Calu3 (cell line): ENCODE data around the gene VBP1. TPM values are rescaled to one million over a fixed set of nuclear protein-coding genes. Genes with fewer than 3 reads are reported as not detected.
A peak's percentile ranks its signal among the peaks of the same experiment; 100 is the strongest.

Source experiments
- BruUV-seq: library from RNA; stranded (reverse); fragments of 400-500 nt; replicated peaks from 2 replicates; lab custom pipeline; 2021; lab: Mats Ljungman, UMichigan
- CTCF ChIA-PET: fragments of 300-600 bp; sonication (Branson Sonifier 250); formaldehyde crosslinking; loops from one replicate; lab custom pipeline; 2022; ENCODE audit warnings: antibody characterized with exemption; lab: Charles Lee
- DNase-seq: peaks from one replicate; pipeline ENCODE4 v3.0.0; 2022
- H3K27ac Mint-ChIP-seq: one replicate; pipeline ENCODE4 v1.8.0; 2022; ENCODE audit warnings: mixed read lengths; ENCODE audit not compliant: unreplicated experiment
- H3K27me3 Mint-ChIP-seq: one replicate; pipeline ENCODE4 v1.8.0; 2022; ENCODE audit warnings: mixed read lengths; ENCODE audit not compliant: unreplicated experiment
- H3K36me3 Mint-ChIP-seq: one replicate; pipeline ENCODE4 v1.8.0; 2022; ENCODE audit warnings: mild to moderate bottlenecking, moderate library complexity, mixed read lengths; ENCODE audit not compliant: insufficient read depth, unreplicated experiment
- H3K4me1 Mint-ChIP-seq: one replicate; pipeline ENCODE4 v1.8.0; 2022; ENCODE audit warnings: mild to moderate bottlenecking, low read depth, mixed read lengths; ENCODE audit not compliant: unreplicated experiment
- H3K4me3 Mint-ChIP-seq: one replicate; pipeline ENCODE4 v1.8.0; 2022; ENCODE audit warnings: mild to moderate bottlenecking, low read depth, moderate library complexity, mixed read lengths; ENCODE audit not compliant: unreplicated experiment
- H3K9me3 Mint-ChIP-seq: one replicate; pipeline ENCODE4 v1.8.0; 2022; ENCODE audit warnings: low read depth, mixed read lengths; ENCODE audit not compliant: unreplicated experiment
- intact Hi-C: fragments of 100-400 bp; cut with micrococcal nuclease; formaldehyde crosslinking; loops from one replicate; pipeline ENCODE4 v1.10.0; 2022; ENCODE audit not compliant: unreplicated experiment
- total RNA-seq: library from RNA; stranded (reverse); gene quantifications from 2 replicates; pipeline ENCODE4 v1.2.3, GENCODE V29; 2022
- TF ChIP-seq, protein P1 (sequence below): fragments of 200-600 bp; IDR thresholded peaks from one replicate; pipeline ENCODE4 v1.8.0; 2022; ENCODE audit warnings: antibody characterized with exemption; ENCODE audit not compliant: unreplicated experiment

VBP1 gene
- total RNA-seq, 1 experiment from 2014 or later = 56.3 TPM

DNA sequence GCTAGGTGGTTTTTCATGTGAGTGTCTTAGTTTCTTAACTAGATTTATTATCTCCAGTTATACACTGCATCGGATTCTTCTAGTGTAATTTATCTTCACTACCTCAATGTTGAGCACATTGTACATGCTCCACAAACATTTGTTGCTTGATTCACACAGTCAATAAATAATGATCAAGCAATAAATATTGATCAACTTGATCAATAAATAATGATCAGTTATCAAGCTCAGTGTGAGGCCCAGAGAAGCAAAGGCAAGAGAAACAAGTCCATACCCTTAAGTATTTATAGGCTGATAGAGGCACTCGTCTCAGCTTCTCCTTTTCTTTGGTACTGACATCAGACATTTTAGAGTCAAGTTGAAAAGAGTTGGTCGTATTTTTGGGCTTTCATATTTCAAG, 5.1 kb upstream of the VBP1 start:
- H3K4me3 Mint-ChIP-seq = no peak overlapping the region
- no TSS peak for BruUV-seq
- TF ChIP-seq, protein P1, sequence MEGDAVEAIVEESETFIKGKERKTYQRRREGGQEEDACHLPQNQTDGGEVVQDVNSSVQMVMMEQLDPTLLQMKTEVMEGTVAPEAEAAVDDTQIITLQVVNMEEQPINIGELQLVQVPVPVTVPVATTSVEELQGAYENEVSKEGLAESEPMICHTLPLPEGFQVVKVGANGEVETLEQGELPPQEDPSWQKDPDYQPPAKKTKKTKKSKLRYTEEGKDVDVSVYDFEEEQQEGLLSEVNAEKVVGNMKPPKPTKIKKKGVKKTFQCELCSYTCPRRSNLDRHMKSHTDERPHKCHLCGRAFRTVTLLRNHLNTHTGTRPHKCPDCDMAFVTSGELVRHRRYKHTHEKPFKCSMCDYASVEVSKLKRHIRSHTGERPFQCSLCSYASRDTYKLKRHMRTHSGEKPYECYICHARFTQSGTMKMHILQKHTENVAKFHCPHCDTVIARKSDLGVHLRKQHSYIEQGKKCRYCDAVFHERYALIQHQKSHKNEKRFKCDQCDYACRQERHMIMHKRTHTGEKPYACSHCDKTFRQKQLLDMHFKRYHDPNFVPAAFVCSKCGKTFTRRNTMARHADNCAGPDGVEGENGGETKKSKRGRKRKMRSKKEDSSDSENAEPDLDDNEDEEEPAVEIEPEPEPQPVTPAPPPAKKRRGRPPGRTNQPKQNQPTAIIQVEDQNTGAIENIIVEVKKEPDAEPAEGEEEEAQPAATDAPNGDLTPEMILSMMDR = no peak
- intact Hi-C loops = loop anchor here (10.0 kb wide), 1 partner anchor 116 kb away; no protein-coding TSS in a partner anchor
- H3K36me3 Mint-ChIP-seq = peaks cover 8% of the 10 kb centered on the region
- CTCF ChIA-PET = no interaction called here
- no peaks in the 10 kb centered on the region for H3K9me3 Mint-ChIP-seq
- H3K4me1 Mint-ChIP-seq = no peaks in the 10 kb centered on the region
- no peak for DNase-seq
- no peak overlapping the region for H3K27ac Mint-ChIP-seq
- peaks cover 7% of the 10 kb centered on the region for H3K27me3 Mint-ChIP-seq

DNA sequence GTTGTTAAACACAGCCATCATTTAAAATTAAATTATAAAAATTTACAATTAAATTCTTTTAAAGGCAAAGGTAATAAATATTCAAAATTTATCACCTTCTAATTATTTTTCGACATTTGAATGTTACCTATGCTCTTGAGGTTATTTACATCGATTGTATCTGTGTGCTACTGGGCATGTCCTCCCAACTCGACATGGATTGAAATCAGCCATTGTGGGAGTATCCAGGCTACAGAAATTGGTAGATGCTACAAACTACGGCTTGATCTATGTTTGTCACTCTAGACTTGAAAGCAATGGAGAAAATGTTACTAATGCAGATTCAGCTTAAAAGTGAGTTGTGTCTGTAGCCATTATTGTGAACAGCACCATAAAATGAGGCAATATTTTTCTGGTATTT, 2.5 kb upstream of the VBP1 start:
- Mint-ChIP-seq H3K27ac (no peak overlapping the region), H3K36me3 (peaks cover 22% of the 10 kb centered on the region), H3K4me1 (peaks cover 3% of the 10 kb centered on the region), H3K9me3 (no peaks in the 10 kb centered on the region), H3K4me3 (no peak overlapping the region), H3K27me3 (no peaks in the 10 kb centered on the region)
- CTCF ChIA-PET = no interaction called here
- BruUV-seq = no TSS peak
- no peak for DNase-seq
- intact Hi-C loops = loop anchor here (10.0 kb wide), 1 partner anchor 119 kb away; no protein-coding TSS in a partner anchor
- TF ChIP-seq, protein P1 = no peak

DNA sequence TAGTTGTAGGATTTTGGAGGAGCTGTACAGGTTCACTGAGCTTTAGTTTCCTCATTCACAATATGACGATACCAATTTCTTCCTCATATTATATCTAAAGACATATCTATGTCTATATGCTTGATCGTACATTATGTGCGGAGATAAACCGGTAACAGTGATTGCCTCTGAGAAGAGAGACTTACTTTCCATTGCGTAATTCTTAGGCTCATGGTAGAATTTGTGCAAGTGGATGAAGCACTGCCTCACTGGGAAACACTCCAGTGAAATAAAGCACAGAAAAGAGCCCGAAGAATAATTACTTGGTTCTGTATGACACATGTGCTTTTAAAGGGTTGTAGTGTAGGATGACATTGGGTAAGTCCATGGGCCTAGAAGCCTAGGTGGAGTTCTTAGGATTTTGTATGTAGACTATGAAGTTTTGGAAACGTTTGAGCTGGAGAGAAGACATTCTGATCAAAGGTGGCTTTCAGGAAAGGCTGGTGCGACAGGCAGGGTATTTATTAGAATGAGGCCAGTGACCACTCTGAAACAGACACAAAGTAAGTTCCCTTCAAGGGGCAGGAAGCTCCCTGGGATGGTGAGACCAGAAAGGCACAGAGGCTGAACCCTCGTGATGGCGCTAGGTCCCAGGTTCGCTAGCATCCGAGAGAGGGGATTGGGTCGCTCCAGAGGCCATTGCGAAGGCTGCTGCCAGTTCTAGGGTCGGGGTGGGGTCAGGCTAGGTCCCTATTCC, 649 bp upstream of the VBP1 start:
- intact Hi-C loops = loop anchor here (5.0 to 10.0 kb wide), 2 partner anchors 121 to 233 kb away; no protein-coding TSS in a partner anchor
- CTCF ChIA-PET = interaction anchor here (0.8 to 1.4 kb wide), 3 partner anchors 9 to 298 kb away, joined by 3 to 4 read pairs (median 3); no protein-coding TSS in a partner anchor
- no TSS peak for BruUV-seq
- Mint-ChIP-seq H3K4me3 (peak overlapping the region; percentile 84), H3K36me3 (peaks cover 25% of the 10 kb centered on the region), H3K27ac (peak overlapping the region; percentile 67), H3K27me3 (no peaks in the 10 kb centered on the region), H3K4me1 (peaks cover 8% of the 10 kb centered on the region), H3K9me3 (no peaks in the 10 kb centered on the region)
- no peak for DNase-seq
- TF ChIP-seq, protein P1 = no peak

DNA sequence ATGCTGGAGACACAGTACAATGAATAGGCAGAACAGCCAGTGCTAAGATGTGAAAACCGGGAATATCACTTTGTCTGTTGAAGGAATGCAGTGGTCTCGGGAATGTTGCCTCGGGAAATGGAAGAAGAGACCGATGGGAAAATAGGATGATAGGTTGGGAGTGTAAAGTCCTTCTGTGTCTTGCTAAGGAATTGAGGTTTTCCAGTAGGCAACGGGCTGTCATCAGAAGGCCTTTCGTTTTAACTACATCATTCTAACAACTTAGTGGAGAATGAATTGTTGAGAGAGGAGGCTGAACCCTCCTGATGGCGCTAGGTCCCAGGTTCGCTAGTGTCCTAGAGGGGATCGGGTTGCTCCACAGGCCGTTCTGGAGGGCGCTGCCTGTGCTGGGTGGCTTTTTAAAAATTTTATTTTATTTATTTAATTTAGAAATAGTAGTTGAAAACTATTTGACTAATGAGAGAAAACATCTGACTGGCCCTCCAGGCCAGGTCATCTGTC, 730 bp downstream of the VBP1 start:
- no TSS peak for BruUV-seq
- H3K27ac Mint-ChIP-seq = peak overlapping the region; percentile 67
- H3K36me3 Mint-ChIP-seq = peaks cover 36% of the 10 kb centered on the region
- DNase-seq = no peak
- intact Hi-C loops = loop anchor here (5.0 to 10.0 kb wide), 2 partner anchors 122 to 235 kb away; no protein-coding TSS in a partner anchor
- TF ChIP-seq, protein P1 = no peak
- H3K4me3 Mint-ChIP-seq = peak overlapping the region; percentile 84
- H3K27me3 Mint-ChIP-seq = no peaks in the 10 kb centered on the region
- H3K9me3 Mint-ChIP-seq = no peaks in the 10 kb centered on the region
- H3K4me1 Mint-ChIP-seq = peaks cover 8% of the 10 kb centered on the region
- CTCF ChIA-PET = interaction anchor here (1.4 kb wide), 1 partner anchor 299 kb away, joined by 4 read pairs; no protein-coding TSS in a partner anchor
